NCI-H1417 (cell line): ENCODE results near the gene EIF1AD.

Source experiments
- DNase-seq, 3 experiments: peaks; one replicate each; lab custom pipeline; 2025; lab: John Stamatoyannopoulos, UW

Gene EIF1AD

DNA sequence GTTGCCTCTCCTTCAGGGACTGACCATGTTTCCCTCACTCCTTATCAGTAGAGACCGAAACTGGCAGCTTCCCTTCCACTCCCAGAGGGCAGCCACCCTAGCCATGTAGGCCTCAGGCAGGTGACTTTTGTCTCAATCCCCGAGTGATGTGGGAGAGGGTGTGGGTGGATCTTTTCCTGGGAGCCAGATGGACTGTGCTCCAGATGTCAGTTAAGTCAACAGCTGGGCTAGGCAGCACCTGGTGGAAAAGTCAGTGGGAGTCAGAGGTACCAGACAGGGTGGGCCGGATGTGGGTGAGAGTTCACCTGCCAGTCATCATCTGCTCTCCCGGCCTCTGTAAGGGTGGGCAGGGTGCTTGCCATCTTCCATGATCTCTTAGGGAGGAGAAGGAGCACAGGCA is 2.2 kb upstream of the EIF1AD start:
- no peak for DNase-seq

DNA sequence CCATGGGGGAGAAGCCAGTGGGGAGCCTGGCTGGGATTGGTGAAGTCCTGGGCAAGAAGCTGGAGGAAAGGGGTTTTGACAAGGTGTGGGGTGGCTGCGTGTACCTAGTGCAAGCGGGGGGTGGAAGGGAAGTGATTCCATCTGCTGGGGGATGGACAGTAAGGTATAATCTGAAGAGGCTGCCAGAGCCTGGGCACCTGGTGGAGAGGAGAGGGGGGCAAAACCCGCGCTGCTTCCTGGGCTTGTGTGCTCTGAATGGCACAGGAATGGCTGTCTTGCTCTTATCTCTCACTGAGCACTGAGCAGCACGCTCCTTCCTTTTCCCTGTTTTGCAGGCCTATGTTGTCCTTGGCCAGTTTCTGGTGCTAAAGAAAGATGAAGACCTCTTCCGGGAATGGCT is 1.3 kb upstream of the EIF1AD start:
- DNase-seq = peak in 1 of 3 experiments; percentile 42

DNA sequence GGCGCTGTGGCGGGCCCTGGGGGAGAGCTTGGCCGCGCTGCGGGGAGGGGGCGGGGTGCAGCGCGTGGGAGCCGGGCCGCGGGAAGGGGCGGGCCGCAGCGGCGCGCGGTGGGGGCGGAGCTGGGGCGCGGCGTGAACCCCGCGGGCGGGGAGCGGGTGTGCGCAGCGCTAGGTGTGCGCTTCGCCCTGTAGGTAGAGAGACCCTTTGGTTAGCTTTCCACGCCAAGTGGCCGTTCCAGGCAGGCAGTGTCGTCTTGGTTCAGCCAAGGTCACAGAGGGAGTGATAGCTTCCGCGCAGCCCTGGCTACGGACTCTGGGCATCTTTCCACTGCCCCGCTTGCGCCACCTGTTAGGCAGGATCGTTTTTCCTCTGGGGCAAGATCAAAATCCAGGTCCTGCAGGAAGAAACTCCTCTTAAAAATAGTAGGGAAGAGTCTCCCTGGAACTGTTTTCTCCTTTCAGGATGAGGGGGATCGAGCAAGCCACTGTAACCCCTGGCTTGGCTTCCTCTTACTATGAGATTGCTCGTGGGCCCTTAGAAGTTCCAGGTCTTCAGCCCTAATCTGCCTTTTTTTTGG is 780 bp upstream of the EIF1AD start:
- peak in 1 of 3 experiments; percentile 53 for DNase-seq

DNA sequence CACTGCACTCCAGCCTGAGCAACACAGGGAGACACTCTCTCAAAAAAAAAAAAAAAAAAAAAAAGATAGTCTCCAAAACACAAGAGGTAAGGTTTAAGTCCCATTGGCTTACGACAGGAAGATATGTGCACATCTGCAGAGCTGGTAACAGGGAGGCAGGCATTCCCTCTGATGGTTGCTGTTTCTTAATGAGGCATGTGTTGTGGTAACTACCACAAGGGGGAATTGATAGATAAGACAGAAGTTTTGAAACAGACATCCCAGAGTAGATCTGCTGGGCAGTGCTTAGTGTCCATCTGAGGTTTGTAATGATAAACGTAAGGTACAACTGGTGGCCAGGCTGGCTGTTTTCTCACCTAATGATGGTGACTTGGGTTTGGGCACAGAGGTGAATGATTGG is 4.7 kb downstream of the EIF1AD start:
- no peak for DNase-seq

DNA sequence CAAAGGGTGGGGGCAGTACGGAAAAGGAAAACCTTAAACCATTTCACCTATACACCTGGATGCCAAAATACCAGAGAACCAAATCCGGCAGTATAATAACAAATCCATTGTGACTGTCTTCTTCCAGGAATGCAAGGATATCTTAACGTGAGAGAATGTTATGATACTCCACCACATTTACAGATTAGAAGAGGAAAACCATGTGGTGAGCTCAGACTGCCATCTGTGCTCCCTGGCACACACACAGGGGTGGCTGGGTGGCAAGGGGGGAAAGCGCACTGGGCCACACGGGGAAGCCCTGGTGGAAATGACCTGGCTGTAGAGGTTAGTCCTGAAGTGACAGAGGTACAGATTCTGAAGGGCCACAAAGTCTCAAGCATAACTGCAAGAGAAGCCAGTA is 9.9 kb downstream of the EIF1AD start:
- no peak for DNase-seq

DNA sequence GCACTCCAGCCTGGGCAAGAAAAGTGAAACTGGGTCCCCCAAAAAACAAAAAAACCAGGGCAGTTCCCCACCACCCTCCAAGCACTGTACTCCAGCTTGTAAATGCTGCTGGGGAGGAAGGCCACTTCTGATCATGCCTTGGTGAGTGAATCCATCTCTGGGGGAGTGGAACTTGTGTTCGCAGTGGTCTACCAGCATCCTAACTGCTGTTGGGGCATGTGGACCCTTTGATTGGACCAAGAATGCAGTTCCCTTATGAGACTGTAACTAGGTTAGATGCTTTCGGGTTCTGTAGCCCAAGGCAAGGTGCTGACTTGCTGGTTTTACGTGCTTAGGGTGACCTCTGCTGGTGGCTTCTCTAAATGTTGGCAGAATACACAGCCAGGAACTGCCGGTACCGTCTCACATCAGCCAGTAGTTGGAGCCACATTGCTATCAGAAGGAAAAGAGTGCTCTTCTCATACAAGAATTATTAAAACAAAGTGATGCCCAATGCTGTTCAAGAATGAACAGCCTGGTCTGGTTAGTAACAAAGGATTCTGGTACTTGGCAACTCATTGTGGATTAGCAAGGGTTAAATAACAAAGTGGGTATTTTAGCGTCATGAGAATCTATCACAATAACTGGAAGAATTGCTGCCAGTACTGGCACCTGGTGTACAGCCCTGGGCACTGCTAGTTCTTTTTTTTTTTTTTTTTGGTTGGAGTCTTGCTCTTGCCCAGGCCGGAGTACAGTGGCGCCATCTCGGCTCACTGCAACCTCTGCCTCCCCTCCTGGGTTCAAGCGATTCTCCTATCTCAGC is 13.0 kb downstream of the EIF1AD start:
- peak; percentile 86 to 98 (median 93) for DNase-seq

DNA sequence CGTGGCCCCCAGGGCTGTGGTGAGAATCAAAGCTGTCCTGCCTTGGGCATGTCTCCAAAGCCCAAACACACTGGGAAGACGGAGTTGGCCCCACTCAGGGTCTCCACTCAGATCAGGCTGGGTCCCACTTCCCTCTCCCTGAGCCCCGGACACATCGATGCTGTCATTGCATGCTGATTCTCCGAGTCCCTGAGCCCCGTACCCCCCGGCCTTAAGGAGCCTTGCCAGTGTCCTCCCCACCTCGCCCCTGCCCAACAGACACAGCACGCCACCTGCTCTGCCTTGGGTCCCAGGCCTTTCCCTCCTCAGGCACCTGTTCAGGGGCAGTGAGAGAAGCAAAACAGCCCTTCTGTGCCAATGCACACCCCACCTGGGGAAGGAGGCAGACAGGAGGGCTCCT is 14.6 kb downstream of the EIF1AD start:
- no peak for DNase-seq

DNA sequence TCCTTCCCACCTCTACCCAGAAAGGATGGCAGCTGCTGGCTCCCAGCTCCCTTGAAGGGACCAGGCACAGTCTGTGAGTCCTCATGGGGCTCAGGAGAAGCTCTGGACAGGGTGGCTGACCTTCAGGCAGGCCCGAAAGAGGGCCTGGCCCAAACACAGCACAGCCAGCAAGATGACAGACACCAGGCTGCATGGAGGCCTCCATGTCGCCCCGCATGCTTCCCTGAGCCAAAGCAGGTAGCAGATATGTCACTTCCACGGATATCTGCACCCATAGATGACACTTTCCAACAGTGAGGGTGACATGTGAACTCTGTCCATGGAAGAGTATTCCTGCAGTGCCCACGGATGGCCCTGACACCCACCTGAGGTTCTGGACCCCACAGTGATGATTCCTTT is 18.4 kb downstream of the EIF1AD start:
- DNase-seq = no peak

DNA sequence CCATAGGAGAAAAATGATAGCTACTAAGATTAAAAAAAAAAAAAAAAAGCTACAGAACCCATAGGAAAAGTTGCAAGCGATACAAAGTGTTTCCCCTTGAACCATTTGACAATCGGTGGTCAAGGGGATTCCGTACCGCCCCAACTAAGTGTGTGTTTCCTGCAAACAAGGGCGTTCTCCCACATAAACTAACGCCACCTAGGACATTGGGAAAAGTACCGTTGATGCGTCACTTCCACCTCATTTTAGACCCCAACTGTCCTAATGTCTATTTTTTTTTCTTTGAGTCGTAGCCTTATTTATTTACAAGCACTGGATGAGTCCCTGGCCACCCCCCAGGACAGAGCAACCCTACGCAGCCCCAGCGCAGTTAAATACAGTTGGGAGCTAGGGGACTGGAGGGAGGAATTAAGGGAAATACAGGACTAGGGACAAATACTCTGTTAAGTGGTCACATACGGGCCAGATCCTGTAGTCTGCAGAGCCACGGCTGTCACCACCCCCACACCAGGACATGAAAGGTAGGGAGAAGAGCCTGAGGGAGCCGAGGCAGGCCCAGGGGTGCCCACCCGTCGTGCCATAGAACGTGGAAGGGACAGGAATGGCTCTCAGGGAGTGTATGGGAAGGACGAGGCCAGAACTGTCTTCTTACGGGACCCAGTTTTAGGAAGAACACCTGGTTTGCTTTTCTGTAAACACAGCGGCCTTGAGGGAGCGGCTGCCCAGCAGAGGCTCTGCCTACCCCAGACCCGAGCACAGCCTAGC is 19.0 kb downstream of the EIF1AD start:
- DNase-seq = no peak

DNA sequence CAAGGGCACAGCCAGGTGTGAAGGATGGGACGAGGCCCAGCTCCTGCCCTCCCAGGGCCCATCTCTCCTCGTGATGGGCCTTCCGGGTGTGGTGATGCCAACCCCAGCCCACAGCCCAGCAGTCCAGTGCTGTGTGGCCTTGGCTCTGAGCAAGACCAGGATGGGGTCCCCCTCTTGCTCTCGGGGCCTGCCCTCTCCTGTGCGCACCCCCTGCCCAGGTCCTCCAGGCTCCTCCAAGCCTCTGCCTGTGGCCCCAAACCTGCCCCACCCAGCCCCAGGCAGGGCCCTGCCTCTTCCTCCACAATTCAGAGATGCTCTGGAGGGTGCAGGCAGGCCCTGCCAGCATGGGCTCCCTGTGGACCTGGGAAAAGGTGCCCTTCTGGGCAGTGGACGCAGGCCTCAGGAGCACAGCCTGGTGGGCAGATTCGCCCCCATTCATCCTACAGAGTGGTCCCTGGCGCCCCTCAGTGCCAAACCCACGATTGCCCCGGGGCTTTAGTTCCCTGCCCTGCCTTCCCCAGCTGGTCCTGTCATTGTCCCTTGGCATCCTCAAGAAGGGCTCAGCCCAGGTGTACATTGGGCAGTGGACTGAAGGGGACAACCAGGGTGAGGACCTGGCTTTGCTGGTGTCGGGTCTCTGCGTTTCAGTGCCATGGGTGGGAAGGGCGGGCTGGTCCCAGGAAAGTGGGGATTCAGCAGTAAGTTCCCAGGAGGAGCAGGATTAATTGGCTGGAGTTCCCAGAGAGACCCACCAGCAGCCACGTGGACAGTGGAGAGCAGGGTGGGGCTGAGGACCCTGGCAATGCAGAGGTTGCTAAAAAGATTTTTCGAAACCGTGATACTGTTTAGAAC is 19.8 kb downstream of the EIF1AD start:
- no peak for DNase-seq

DNA sequence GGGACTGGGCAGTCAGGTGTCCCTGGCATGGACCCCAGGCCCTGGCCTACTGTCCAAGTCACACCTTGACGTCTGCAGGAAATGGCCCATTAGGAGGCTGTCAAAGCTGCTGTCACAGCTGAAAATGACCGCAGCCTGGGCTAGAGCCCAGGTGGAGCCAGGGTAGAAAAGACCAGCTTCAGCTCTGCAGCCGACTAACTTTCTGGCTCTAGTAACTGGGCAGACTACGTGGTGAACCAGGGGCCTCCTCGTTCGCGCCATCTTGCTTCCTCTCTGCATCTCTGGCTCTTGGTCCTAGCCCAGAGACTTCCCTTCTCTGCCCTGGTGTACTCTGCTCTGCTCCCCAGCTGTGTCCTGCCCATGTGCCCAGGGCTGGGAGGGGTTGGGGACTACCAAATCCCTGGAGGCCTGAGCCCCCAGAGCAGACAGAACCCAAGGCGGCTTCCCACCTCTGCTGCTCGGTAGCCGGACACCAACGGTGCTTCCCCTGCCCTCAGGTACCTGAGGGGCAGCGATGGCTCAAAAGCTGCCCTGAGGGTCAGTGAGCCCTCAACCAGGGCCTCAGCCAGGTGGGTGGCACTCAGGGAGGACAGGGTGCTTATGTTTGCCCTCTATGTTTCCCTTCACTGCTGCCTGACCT is 20.7 kb downstream of the EIF1AD start:
- no peak for DNase-seq

DNA sequence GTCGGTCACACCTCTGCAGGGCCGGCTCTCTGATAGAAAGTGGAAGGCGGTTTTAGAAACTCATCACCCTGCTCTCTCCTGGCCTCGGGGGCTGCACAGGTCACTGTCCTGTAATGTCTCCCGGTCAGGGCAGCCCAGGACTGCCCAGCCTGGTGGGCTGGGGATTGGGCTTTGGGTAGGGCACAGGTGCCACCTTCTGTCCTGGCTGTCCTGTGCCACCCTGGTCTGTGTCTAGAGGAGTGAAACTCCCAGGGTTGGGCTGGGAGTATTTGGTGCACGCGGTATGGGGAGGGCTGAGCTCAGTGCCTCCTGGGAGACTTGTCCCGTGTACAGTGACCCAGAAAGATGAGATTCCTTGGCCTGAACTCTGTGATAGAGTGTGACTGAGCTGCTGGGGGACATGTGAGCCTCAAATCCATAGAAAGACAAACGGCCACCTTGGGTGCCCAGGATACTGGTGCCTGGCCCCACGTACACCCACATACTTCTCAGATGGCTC is 22.6 kb downstream of the EIF1AD start:
- no peak for DNase-seq

DNA sequence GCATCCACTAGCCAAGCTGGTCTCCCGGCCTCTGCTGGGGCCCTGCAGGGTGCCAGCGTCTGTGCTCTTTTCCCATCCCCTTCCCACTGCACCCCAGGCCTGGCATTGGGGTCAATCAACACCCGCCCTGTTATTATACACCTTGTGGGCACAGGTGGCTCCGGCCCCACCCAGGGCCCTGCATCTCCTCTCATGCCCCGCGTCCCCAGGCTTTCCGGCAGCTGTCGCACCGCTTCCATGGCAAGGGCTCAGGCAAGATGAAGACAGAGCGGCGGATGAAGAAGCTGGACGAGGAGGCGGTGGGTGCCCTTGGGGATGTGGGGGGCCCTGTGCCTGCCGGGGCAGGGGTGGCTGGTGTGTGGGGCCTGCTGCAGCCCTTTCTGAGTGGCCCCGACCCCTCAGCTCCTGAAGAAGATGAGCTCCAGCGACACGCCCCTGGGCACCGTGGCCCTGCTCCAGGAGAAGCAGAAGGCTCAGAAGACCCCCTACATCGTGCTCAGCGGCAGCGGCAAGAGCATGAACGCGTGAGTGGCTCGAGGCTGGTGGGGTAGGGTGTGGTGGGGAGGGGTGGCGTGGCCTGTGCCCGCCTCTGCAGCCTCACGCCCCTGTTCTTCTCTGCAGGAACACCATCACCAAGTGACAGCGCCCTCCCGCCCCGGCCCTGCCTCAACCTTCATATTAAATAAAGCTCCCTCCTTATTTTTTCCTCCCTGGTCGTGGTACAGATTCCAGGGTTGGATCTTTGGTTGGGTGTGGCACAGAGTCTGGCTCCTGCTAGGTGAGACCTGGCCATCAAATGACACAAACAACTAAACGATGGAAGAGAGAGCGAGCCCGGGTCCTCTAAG is 23.3 kb downstream of the EIF1AD start:
- no peak for DNase-seq

DNA sequence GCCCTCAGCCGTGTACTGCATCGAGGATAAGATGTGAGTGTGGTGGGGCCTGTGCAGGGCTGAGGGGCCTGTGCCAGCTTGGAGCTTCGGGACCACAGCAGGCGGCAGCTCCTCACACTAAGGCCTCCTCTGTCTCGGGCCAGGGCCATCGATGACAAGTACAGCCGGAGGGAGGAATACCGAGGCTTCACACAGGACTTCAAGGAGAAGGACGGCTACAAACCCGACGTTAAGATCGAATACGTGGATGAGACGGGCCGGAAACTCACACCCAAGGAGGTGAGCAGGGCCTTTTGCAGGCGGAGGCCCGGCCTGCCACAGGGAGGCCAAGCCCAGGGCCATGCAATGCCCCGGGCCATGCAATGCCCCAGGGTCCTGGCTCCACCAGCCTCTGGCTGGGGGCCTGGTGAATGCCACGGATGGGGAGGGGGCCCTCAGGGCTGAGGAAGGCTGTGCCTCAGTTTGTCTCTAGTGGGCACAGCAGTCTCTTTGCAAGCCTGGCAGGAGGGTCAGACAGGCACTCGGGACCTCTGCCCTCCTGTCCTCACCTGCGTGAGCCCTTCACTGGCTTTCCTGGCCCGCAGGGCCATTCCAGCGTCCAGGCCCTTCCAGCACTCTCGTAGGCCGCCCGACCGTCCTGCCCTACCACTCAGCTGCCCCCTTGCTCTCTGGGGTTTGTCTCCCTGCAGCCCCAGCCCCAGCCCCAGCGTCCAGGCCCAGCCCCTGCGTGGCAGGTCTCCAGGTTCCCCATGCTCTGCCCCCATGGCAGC is 24.2 kb downstream of the EIF1AD start:
- no peak for DNase-seq

DNA sequence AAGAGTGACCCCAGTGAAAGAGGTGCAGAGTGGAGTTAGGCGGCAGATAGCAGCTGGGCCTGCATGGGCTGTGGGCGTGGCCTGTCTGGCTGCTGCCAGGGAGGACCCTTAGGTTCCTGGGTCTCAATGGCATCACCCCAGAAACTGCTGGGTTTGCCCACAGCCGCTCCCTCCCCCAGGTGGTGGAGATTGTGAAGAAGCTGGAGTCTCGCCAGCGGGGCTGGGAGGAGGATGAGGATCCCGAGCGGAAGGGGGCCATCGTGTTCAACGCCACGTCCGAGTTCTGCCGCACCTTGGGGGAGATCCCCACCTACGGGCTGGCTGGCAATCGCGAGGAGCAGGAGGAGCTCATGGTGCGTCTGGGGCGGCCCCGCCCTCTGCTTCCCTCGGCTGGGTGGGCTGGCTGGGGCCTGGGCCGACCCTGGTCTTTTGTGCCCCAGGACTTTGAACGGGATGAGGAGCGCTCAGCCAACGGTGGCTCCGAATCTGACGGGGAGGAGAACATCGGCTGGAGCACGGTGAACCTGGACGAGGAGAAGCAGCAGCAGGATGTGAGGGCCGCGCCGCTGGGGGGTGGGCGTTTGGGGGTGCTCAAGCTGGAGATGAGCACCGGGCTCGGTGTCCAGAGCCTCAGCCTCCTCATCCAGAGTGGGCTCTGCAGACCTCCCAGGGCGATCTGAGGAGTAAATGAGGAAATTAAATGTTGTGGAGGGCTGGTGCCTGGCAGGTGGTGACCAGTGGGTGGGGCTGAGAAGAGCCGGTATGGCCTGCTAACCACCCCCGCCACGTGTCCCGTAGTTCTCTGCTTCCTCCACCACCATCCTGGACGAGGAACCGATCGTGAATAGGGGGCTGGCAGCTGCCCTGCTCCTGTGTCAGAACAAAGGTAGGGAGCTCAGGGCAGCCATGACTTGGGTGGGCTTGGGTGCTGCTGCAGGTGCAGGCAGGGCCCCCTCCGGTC is 25.5 kb downstream of the EIF1AD start:
- no peak for DNase-seq

DNA sequence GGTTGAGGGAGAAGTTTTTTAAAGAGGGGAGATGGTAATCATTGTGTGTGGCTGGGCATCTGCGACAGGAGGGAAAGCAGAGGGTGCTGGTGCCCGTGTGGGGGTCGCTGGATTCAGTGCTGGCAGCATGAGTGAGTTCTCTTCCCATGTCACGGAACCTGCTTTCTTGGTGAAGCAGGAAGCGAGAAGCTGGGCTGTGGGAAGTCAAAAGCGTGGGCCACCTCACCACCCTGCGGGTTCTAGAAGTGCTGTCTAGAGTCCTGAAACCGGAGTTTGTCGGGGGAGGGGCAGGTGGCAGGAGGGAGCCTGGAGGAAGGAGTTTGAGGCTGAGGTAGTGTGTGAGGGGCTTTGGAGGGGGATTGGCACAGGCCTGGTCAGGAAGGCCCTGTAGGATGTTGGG is 26.2 kb downstream of the EIF1AD start:
- no peak for DNase-seq

DNA sequence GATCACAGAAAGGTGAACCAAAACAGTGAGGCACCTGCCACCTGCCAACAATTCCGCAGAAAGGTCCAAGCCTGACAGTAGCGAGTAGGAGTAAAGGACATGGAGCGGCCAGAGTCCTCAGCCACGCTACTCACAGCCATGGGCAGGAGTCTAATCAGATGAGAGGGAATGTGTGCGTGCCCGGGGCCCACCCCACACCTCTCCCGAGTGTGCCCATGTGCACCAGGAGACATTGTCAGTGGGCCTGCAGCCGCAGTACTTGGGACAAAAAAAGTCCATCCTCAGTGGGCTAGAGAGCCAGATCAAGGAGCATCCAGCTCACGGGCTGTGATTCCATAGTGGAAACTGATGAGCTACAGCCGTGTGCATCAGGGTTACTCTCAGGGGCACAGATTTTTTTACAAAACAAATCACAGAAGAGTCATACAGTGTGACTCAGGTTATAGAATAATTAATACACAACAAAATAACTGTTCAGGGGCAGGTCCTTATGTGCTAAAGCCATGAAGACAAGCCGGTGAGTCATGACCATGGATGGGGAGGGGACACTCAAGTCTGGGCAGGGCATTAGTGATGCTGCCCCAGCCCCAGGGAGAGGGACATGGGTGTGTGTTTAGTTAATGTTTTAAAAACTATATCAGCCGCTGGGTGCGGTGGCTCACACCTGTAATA is 28.4 kb downstream of the EIF1AD start:
- DNase-seq = no peak

DNA sequence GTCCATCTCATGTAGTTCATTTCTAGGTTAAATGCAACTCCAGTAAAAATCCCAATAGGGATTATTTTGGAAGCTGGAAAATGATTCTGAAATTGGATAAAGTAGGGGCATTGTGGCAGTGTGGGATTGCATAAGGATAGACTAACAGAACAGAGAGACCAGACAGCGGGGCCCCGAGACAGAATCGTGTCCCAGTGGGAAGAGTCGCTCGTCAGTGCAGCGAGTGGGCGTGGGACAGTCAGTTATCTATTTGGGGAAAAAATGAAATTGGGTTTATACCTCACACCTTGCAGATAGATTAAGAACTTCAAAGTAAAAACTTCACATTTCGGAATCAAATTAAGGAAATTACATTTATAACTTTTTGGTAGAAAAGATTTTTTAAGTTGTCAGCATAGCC is 29.8 kb downstream of the EIF1AD start:
- no peak for DNase-seq
